SU-DHL-6 (cell line): Measurements from ENCODE around the gene RTCA.
"Not testable (repeated sequence)": the region's sequence is repeated elsewhere in the genome, so short reads cannot be mapped to it uniquely, and the experiment has no call there.

Experiments used
- H2AFZ ChIP-seq: fragments of 200-600 bp; sonication (generic); 2 replicates; pipeline ENCODE4 v1.6.1; 2014; ENCODE audit warnings: low read depth, mild to moderate bottlenecking, moderate library complexity, mixed read lengths, antibody characterized with exemption, low read length; ENCODE audit not compliant: severe bottlenecking
- H3F3A ChIP-seq: fragments of 200-600 bp; shearing (Covaris generic); 2 replicates; pipeline ENCODE4 v1.6.0; 2016; ENCODE audit warnings: antibody characterized with exemption, mild to moderate bottlenecking; ENCODE audit not compliant: insufficient read depth
- H3K27ac ChIP-seq: fragments of 200-600 bp; sonication (generic); 2 replicates; pipeline ENCODE4 v1.5.1; 2016; ENCODE audit warnings: low read depth, mild to moderate bottlenecking, low read length, moderate library complexity, mixed read lengths
- H3K27me3 ChIP-seq: fragments of 200-600 bp; sonication (generic), shearing (Covaris generic); 2 replicates; pipeline ENCODE4 v1.6.0; 2014; ENCODE audit warnings: mild to moderate bottlenecking, low read length
- H3K36me3 ChIP-seq: fragments of 200-600 bp; sonication (generic); 2 replicates; pipeline ENCODE4 v1.6.1; 2014; ENCODE audit warnings: mild to moderate bottlenecking, low read length, mixed read lengths
- H3K4me2 ChIP-seq: fragments of 300-600, 200-600 bp; shearing (Covaris generic), sonication (generic); 2 replicates; pipeline ENCODE4 v1.6.0; 2014; ENCODE audit warnings: low read length, low read depth, mild to moderate bottlenecking; ENCODE audit not compliant: poor library complexity, severe bottlenecking
- H3K4me3 ChIP-seq: fragments of 200-600 bp; sonication (generic); 2 replicates; pipeline ENCODE4 v1.5.1; 2014; ENCODE audit warnings: antibody characterized with exemption, low read length, mild to moderate bottlenecking, mixed read lengths; ENCODE audit not compliant: insufficient read depth, poor library complexity, severe bottlenecking
- H3K79me2 ChIP-seq: fragments of 200-600 bp; sonication (generic); 2 replicates; pipeline ENCODE4 v1.6.1; 2014; ENCODE audit warnings: mild to moderate bottlenecking, low read length, moderate library complexity; ENCODE audit not compliant: insufficient read depth
- H3K9ac ChIP-seq: fragments of 200-600 bp; sonication (generic); 2 replicates; pipeline ENCODE4 v1.7.0; 2014; ENCODE audit warnings: mild to moderate bottlenecking, low read length
- H3K9me2 ChIP-seq: fragments of 200-600 bp; sonication (generic); replicated peaks from 2 replicates; pipeline ENCODE4 v1.6.1; 2014; ENCODE audit warnings: low read length; ENCODE audit not compliant: insufficient read depth
- H3K9me3 ChIP-seq: fragments of 200-600 bp; sonication (generic); 2 replicates; pipeline ENCODE4 v1.6.1; 2014; ENCODE audit warnings: low read length, mixed read lengths; ENCODE audit not compliant: insufficient read depth
- H4K20me1 ChIP-seq: fragments of 200-600 bp; sonication (generic); 2 replicates; pipeline ENCODE4 v1.6.1; 2014; ENCODE audit warnings: low read depth, mild to moderate bottlenecking, antibody characterized with exemption, low read length, moderate library complexity, mixed read lengths
- CTCF ChIP-seq: fragments of 200-600 bp; sonication (generic); IDR thresholded peaks from one replicate; pipeline ENCODE4 v1.5.1; 2017; ENCODE audit warnings: antibody characterized with exemption, mild to moderate bottlenecking, low read length, moderate library complexity; ENCODE audit not compliant: insufficient read depth, poor library complexity, severe bottlenecking
- EZH2phosphoT487 ChIP-seq: fragments of 200-600 bp; sonication (generic), shearing (Covaris generic); conservative IDR thresholded peaks from 2 replicates; pipeline ENCODE4 v1.6.1; 2018; ENCODE audit warnings: mild to moderate bottlenecking, antibody characterized with exemption, low read length, moderate library complexity, mixed read lengths

RTCA gene

GRCh38 chr1:100231721-100232120, 34.3 kb upstream of the RTCA start:
- H3K9ac ChIP-seq, result no peak overlapping the region
- H3K36me3 ChIP-seq, result peaks cover 11% of the 10 kb centered on the region; the same call in 1 of the 2 replicates
- no peaks in the 10 kb centered on the region for H3K9me2 ChIP-seq
- H3K9me3 ChIP-seq, result no peaks in the 10 kb centered on the region
- no peaks in the 10 kb centered on the region for H3K27me3 ChIP-seq
- no peak overlapping the region for H3K4me3 ChIP-seq
- TF ChIP-seq CTCF, result no peak
- TF ChIP-seq EZH2phosphoT487, result no peak
- H3K27ac ChIP-seq, result no peak overlapping the region
- no peak overlapping the region for H2AFZ ChIP-seq
- H3K4me2 ChIP-seq, result no peak overlapping the region
- H3F3A ChIP-seq, result no peaks in the 10 kb centered on the region
- no peaks in the 10 kb centered on the region for H3K79me2 ChIP-seq
- H4K20me1 ChIP-seq, result no peaks in the 10 kb centered on the region

- Histone ChIP-seq H4K20me1 (no peaks in the 10 kb centered on the region), H3K9me3 (no peaks in the 10 kb centered on the region), H3K9me2 (no peaks in the 10 kb centered on the region), H3K4me3 (no peak overlapping the region), H3K4me2 (no peak overlapping the region), H3F3A (no peaks in the 10 kb centered on the region), H3K36me3 (peaks cover 11% of the 10 kb centered on the region; the same call in 1 of the 2 replicates), H3K9ac (no peak overlapping the region), H3K27me3 (no peaks in the 10 kb centered on the region), H3K27ac (no peak overlapping the region), H2AFZ (no peak overlapping the region), H3K79me2 (no peaks in the 10 kb centered on the region)
- TF ChIP-seq EZH2phosphoT487 (no peak), CTCF (no peak)
Observed at GRCh38 chr1:100232156-100232555, 33.9 kb upstream of the RTCA start.

DNA sequence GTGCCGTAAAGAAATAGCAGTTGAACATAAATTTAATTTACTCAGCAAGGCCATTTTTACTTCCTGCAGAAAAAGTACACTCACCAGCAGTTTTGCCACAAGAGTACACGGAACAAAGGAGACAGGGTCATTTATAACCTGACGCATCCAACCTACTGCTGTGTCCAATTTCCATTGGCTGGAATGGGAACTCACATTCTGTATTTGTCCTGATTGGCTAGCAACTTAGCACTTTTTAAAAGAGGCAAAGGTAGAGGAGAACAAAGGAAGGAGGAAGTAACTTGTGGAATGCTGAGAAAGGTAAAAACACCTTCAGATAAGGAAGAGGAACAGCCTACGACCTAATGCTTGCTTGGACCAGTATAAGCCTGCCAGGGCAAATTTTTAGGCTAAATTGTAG, 32.5 kb upstream of the RTCA start:
- not testable (repeated sequence) for H3K9ac ChIP-seq, H3K79me2 ChIP-seq, H3K27me3 ChIP-seq, H3K27ac ChIP-seq, H4K20me1 ChIP-seq, H3K9me3 ChIP-seq, H2AFZ ChIP-seq, H3K9me2 ChIP-seq, H3F3A ChIP-seq, H3K4me2 ChIP-seq, H3K4me3 ChIP-seq
- peaks cover 11% of the 10 kb centered on the region; the same call in 1 of the 2 replicates for H3K36me3 ChIP-seq

GRCh38 chr1:100234432-100234831, 31.6 kb upstream of the RTCA start:
- H3K4me2 ChIP-seq, result no peak overlapping the region
- no peaks in the 10 kb centered on the region for H3K9me2 ChIP-seq
- H3K27ac ChIP-seq, result no peak overlapping the region
- H2AFZ ChIP-seq, result no peak overlapping the region
- no peaks in the 10 kb centered on the region for H3K27me3 ChIP-seq
- no peaks in the 10 kb centered on the region for H3F3A ChIP-seq
- no peaks in the 10 kb centered on the region for H4K20me1 ChIP-seq
- H3K36me3 ChIP-seq, result peaks cover 11% of the 10 kb centered on the region; the same call in 1 of the 2 replicates
- H3K4me3 ChIP-seq, result no peak overlapping the region
- H3K9me3 ChIP-seq, result no peaks in the 10 kb centered on the region
- H3K79me2 ChIP-seq, result no peaks in the 10 kb centered on the region
- TF ChIP-seq EZH2phosphoT487 (no peak), CTCF (no peak)
- no peak overlapping the region for H3K9ac ChIP-seq
